ENCODE measurements around the gene NRP2.

- no peak for TF ChIP-seq EZH2 (IDR thresholded peaks at IDR 0.05; ENCODE audit: low read length, unreplicated experiment)
- no peak for TF ChIP-seq CTCF (conservative IDR thresholded peaks at IDR 0.05; ENCODE audit: low read depth, low read length)
- TF ChIP-seq EZH2phosphoT487 (IDR thresholded peaks at IDR 0.05; ENCODE audit: borderline replicate concordance, low read length), result no peak
Observed at GRCh38 chr2:205734436-205735037, 52.2 kb downstream of the NRP2 start.
